ENCODE results near the gene RGPD5.
"Not testable (repeated sequence)": the region's sequence is repeated elsewhere in the genome, so short reads cannot be mapped to it uniquely, and the experiment has no call there.

DNA sequence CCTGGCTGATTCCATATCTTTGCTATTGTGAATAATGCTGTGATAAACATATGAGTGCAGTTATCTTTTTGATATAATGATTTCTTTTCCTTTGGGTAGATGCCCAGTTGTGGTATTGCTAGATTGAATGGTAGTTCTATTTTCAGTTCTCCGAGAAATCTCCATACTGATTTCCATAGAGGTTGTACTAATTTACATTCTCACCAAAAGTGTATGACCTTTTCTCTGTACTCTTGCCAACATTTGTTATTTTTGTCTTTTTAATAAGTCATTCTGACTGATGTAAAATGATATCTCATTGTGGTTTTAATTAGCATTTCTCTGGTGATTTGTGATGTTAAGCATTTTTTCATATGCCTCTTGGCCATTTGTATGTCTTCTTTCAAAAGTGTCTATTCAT is 88.0 kb downstream of the RGPD5 start:
- TF ChIP-seq USF1 (IDR thresholded peaks at IDR 0.05; ENCODE audit: borderline replicate concordance, low read depth); TAF1 (IDR thresholded peaks at IDR 0.05; ENCODE audit: borderline replicate concordance, low read depth, low read length); EP300 (IDR thresholded peaks at IDR 0.05; ENCODE audit: borderline replicate concordance in 1 of 2, low read depth in 1 of 2, low read length in 1 of 2); MXI1 (IDR thresholded peaks at IDR 0.05; ENCODE audit: low read depth, low read length); JUND (IDR thresholded peaks at IDR 0.05); REST (IDR thresholded peaks at IDR 0.05; ENCODE audit: low read depth, low read length); USF2 (IDR thresholded peaks at IDR 0.05; ENCODE audit: borderline replicate concordance, low read depth, low read length); CHD2 (IDR thresholded peaks at IDR 0.05; ENCODE audit: low read length, partially characterized antibody); NRF1 (IDR thresholded peaks at IDR 0.05; ENCODE audit: low read depth, low read length); TCF12 (IDR thresholded peaks at IDR 0.05): not testable (repeated sequence)
- TF ChIP-seq, protein P1, sequence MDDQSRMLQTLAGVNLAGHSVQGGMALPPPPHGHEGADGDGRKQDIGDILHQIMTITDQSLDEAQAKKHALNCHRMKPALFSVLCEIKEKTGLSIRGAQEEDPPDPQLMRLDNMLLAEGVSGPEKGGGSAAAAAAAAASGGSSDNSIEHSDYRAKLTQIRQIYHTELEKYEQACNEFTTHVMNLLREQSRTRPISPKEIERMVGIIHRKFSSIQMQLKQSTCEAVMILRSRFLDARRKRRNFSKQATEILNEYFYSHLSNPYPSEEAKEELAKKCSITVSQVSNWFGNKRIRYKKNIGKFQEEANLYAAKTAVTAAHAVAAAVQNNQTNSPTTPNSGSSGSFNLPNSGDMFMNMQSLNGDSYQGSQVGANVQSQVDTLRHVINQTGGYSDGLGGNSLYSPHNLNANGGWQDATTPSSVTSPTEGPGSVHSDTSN (IDR thresholded peaks at IDR 0.05), result not testable (repeated sequence)
- TF ChIP-seq, protein P2, sequence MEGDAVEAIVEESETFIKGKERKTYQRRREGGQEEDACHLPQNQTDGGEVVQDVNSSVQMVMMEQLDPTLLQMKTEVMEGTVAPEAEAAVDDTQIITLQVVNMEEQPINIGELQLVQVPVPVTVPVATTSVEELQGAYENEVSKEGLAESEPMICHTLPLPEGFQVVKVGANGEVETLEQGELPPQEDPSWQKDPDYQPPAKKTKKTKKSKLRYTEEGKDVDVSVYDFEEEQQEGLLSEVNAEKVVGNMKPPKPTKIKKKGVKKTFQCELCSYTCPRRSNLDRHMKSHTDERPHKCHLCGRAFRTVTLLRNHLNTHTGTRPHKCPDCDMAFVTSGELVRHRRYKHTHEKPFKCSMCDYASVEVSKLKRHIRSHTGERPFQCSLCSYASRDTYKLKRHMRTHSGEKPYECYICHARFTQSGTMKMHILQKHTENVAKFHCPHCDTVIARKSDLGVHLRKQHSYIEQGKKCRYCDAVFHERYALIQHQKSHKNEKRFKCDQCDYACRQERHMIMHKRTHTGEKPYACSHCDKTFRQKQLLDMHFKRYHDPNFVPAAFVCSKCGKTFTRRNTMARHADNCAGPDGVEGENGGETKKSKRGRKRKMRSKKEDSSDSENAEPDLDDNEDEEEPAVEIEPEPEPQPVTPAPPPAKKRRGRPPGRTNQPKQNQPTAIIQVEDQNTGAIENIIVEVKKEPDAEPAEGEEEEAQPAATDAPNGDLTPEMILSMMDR (IDR thresholded peaks at IDR 0.05), result not testable (repeated sequence)

All from SK-N-SH (cell line).